Right lobe of liver (tissue), 6 donors: ENCODE results near the gene RSRC1. TPM values are rescaled to one million over a fixed set of nuclear protein-coding genes. Genes with fewer than 3 reads are reported as not detected.

ENCODE experiments used
- ATAC-seq, 4 donors: fragments of 200-7000 bp; cut with Tn5 transposase; one replicate each; pipeline ENCODE4 v1.9.1; 2020; ENCODE audit warnings: mild to moderate bottlenecking in 4 of 4, moderate library complexity in 4 of 4
- DNase-seq, 3 donors: peaks; one replicate each; pipeline ENCODE4 v3.0.0-alpha.2; 2020
- H3K27ac ChIP-seq, 3 donors: fragments of 200-600 bp; one replicate each; pipeline ENCODE4 v1.8.0; 2022
- H3K27me3 ChIP-seq, 2 donors: fragments of 200-600 bp; one replicate each; pipeline ENCODE4 v1.8.0; 2022
- H3K36me3 ChIP-seq, 4 donors: fragments of 200-600 bp; sonication (generic) in 1 of 4; one replicate each; pipeline versions ENCODE4 v1.5.1 to v1.8.0; 2017 to 2022; ENCODE audit warnings: control low read depth in 1 of 4
- H3K4me1 ChIP-seq, 4 donors: fragments of 200-600 bp; sonication (generic) in 1 of 4; one replicate each; pipeline versions ENCODE4 v1.5.1 to v1.8.0; 2017 to 2022; ENCODE audit warnings: control low read depth in 1 of 4
- H3K4me3 ChIP-seq, 3 donors: fragments of 200-600 bp; one replicate each; pipeline ENCODE4 v1.8.0; 2022
- H3K9me3 ChIP-seq, 4 donors: fragments of 200-600 bp; sonication (generic) in 1 of 4; one replicate each; pipeline versions ENCODE4 v1.5.1 to v1.8.0; 2017 to 2022; ENCODE audit warnings: control low read depth in 1 of 4
- CTCF ChIP-seq, 4 donors: fragments of 200-600 bp in 3 of 4; fragments of 450-650 bp in 1 of 4; IDR thresholded peaks; one replicate each; pipeline versions ENCODE4 v1.5.1 to v1.8.0; 2016 to 2022; ENCODE audit warnings: antibody characterized with exemption in 4 of 4, mild to moderate bottlenecking in 2 of 4
- POLR2A ChIP-seq: fragments of 450-650 bp; IDR thresholded peaks from one replicate; pipeline ENCODE4 v1.6.1; 2017; ENCODE audit warnings: antibody characterized with exemption, mild to moderate bottlenecking
- WGBS: methylation state at CpG from one replicate; pipeline ENCODE4 v1.1.6; 2018; ENCODE audit warnings: low coverage, low lambda C conversion rate; ENCODE audit not compliant: insufficient coverage; ENCODE audit errors: missing lambda C conversion rate; 5-methylcytosine and 5-hydroxymethylcytosine counted together
- intact Hi-C, 2 donors: fragments of 100-400 bp; cut with DNase I; formaldehyde crosslinking; loops; one replicate each; pipeline versions ENCODE4 v1.11.2 to v1.14.1; 2022
- total RNA-seq, 6 experiments: library from RNA; depleted of rRNA in 2 of 6; stranded (reverse); fragments of >200 nt in 2 of 6; fragmentation: NEBNext Ultra II Directional in 3 of 6; extraction: Animal tissue kit (Norgen Biotek cat#: 25700) in 3 of 6; gene quantifications; one replicate each; pipeline versions ENCODE4 v1.1.0 to v1.2.4, GENCODE V29; 2016 to 2023
- donor health status: DM: no; HTN: yes; CAD: no.
- donor health status: DM: no; HTN: no; CAD: no.
- donor health status: DM: no; HTN: no; CAD: no.
- donor health status: DM: no; HTN: yes; CAD: no.
- donor health status: DM: no; HTN: yes; CAD: no.

The RSRC1 gene
- total RNA-seq, 6 experiments from 2014 or later, result 10.8 to 22.1 (median 11.7) TPM

- Histone ChIP-seq H3K9me3 (no peaks in the 10 kb centered on the region), H3K27ac (no peak overlapping the region), H3K4me3 (no peak overlapping the region), H3K27me3 (peaks cover 18 to 63% of the 10 kb centered on the region in 2 donors), H3K4me1 (peaks cover 0 to 21% (median 0%) of the 10 kb centered on the region in 4 donors), H3K36me3 (no peaks in the 10 kb centered on the region)
- 3% methylated on average over 19 of the region's 52 CpGs for WGBS
- ATAC-seq, result peak; percentile 55 to 74 (median 66)
- DNase-seq, result peak in 2 of 3 donors; percentile 42 to 61
- intact Hi-C loops, result no loop called here
- TF ChIP-seq POLR2A (no peak), CTCF (IDR thresholded peaks at IDR 0.05) (no peak)
Measured at GRCh38 chr3:158103081-158103886, 6.6 kb upstream of the RSRC1 start.

- H3K27me3 ChIP-seq, result peaks cover 18 to 67% of the 10 kb centered on the region in 2 donors
- H3K27ac ChIP-seq, result no peak overlapping the region
- WGBS, result 18% methylated on average over 18 of the region's 19 CpGs
- H3K36me3 ChIP-seq, result no peaks in the 10 kb centered on the region
- DNase-seq, result no peak
- TF ChIP-seq POLR2A (no peak), CTCF (IDR thresholded peaks at IDR 0.05) (no peak)
- peaks cover 0 to 21% (median 0%) of the 10 kb centered on the region in 4 donors for H3K4me1 ChIP-seq
- ATAC-seq, result no peak
- intact Hi-C loops, result no loop called here
- no peak overlapping the region for H3K4me3 ChIP-seq
- H3K9me3 ChIP-seq, result no peaks in the 10 kb centered on the region
Measured at GRCh38 chr3:158103887-158104327, 6.0 kb upstream of the RSRC1 start.

GRCh38 chr3:158104431-158104921 lies 5.4 kb upstream of the RSRC1 start:
- TF ChIP-seq CTCF (IDR thresholded peaks at IDR 0.05) (no peak), POLR2A (no peak)
- no peak for DNase-seq
- H3K27ac ChIP-seq, result no peak overlapping the region
- H3K36me3 ChIP-seq, result no peaks in the 10 kb centered on the region
- no peaks in the 10 kb centered on the region for H3K9me3 ChIP-seq
- WGBS, result 11% methylated on average over 5 of the region's 5 CpGs
- H3K4me1 ChIP-seq, result peaks cover 0 to 24% (median 0%) of the 10 kb centered on the region in 4 donors
- H3K27me3 ChIP-seq, result peaks cover 18 to 61% of the 10 kb centered on the region in 2 donors
- intact Hi-C loops, result no loop called here
- no peak overlapping the region for H3K4me3 ChIP-seq
- no peak for ATAC-seq

GRCh38 chr3:158105119-158105709 lies 4.7 kb upstream of the RSRC1 start:
- TF ChIP-seq POLR2A (no peak), CTCF (IDR thresholded peaks at IDR 0.05) (no peak)
- H3K27ac ChIP-seq, result no peak overlapping the region
- no peaks in the 10 kb centered on the region for H3K36me3 ChIP-seq
- H3K4me1 ChIP-seq, result peaks cover 0 to 25% (median 0%) of the 10 kb centered on the region in 4 donors
- no peak for ATAC-seq
- H3K4me3 ChIP-seq, result peak overlapping the region in 1 of 3 donors; percentile 17
- H3K27me3 ChIP-seq, result peaks cover 18 to 54% of the 10 kb centered on the region in 2 donors
- peak in 1 of 3 donors; percentile 21 for DNase-seq
- intact Hi-C loops, result no loop called here
- WGBS, result 0% methylated on average over 8 of the region's 39 CpGs
- H3K9me3 ChIP-seq, result no peaks in the 10 kb centered on the region
